ENCODE results near the gene GSTT2B.
"Not testable (repeated sequence)": the region's sequence is repeated elsewhere in the genome, so short reads cannot be mapped to it uniquely, and the experiment has no call there.

Gene GSTT2B

DNA sequence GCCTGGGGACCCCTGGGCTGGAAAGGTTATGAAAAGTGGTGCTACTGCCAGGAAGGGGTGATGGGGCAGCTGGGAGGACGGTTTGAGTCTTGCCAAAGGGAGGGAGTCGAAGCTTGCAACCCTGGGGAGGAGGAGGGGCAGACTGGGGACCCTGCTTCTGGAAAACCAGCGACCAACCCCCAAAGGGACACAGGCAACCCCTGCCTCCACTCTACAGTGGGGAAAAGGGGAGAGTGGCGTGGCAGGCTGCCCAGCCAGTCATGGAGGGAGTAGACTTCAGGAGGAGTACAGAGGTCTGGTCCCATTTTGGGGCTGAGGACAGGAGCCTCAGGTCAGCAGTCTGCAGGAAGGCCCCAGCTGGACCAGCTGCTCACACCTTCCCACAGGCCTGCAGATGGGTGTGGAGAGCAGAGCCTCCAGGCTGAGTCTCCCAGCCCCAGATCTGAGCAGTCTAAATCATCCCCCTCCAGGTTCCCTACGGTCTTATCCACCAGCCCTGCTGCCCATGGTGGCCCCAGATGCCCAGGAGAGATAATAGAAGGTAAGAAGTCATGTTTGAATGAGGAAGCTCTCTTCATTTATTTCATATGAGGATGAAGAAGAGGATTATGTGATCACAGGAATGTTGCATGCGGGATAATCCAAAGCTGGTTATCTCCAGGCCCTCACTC, 10.0 kb upstream of the GSTT2B start:
- peaks cover 20% of the 10 kb centered on the region for H3K36me3 Mint-ChIP-seq (ENCODE audit: low read depth)
- peaks cover 24% of the 10 kb centered on the region for H3K4me1 Mint-ChIP-seq (ENCODE audit: low read depth)
- H3K27me3 Mint-ChIP-seq (ENCODE audit: low read depth): no peaks in the 10 kb centered on the region
- H3K9me3 Mint-ChIP-seq: no peaks in the 10 kb centered on the region
- no peak overlapping the region for H3K27ac Mint-ChIP-seq
- H3K4me3 Mint-ChIP-seq: peak overlapping the region; percentile 37

DNA sequence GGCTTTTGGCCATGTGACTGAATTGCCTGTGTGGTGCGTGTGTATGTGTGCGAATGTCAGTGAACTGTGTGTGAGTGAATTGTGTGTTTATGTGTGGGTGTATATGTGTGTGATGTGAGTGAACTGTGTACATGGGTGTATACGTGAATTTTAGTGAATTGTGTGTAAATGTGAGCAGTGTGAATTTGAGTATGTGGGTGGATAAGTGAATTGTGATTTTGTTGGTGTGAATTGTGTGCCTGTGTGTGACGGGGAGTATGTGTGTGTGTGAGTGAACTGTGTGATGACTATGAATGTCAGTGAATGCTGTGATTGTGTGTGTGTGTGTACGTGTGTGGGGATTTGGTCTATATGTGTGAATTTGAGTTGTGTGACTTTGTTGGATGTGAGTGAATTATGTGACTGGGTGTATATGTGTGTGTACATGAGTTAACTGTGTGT, 9.2 kb upstream of the GSTT2B start:
- Mint-ChIP-seq H3K27ac (no peak overlapping the region), H3K4me1 (ENCODE audit: low read depth) (peaks cover 24% of the 10 kb centered on the region), H3K4me3 (peak overlapping the region; percentile 19), H3K36me3 (ENCODE audit: low read depth) (peaks cover 20% of the 10 kb centered on the region), H3K9me3 (no peaks in the 10 kb centered on the region), H3K27me3 (ENCODE audit: low read depth) (no peaks in the 10 kb centered on the region)

DNA sequence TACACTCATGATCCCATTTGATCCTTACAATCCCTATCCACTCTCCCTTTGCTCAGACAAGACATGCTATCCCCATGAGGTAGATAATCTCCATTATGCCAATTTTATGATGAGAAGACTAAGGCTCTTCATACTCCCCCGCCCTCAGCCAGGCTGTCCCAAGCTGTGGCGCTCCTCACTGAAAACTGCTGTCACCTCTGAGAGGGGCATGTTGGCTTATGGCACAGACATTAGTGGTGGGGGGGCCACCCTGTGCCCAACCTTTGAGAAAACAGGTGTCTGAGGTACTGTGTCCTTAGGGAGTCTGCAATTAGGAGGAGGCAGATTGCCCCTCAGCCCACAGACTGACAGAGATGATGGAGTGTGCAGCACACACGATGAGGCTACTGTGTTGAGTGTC, 8.1 kb upstream of the GSTT2B start:
- H3K27ac Mint-ChIP-seq: no peak overlapping the region
- H3K36me3 Mint-ChIP-seq (ENCODE audit: low read depth): peaks cover 20% of the 10 kb centered on the region
- H3K9me3 Mint-ChIP-seq: no peaks in the 10 kb centered on the region
- no peaks in the 10 kb centered on the region for H3K27me3 Mint-ChIP-seq (ENCODE audit: low read depth)
- peaks cover 24% of the 10 kb centered on the region for H3K4me1 Mint-ChIP-seq (ENCODE audit: low read depth)
- H3K4me3 Mint-ChIP-seq: peak overlapping the region; percentile 54

DNA sequence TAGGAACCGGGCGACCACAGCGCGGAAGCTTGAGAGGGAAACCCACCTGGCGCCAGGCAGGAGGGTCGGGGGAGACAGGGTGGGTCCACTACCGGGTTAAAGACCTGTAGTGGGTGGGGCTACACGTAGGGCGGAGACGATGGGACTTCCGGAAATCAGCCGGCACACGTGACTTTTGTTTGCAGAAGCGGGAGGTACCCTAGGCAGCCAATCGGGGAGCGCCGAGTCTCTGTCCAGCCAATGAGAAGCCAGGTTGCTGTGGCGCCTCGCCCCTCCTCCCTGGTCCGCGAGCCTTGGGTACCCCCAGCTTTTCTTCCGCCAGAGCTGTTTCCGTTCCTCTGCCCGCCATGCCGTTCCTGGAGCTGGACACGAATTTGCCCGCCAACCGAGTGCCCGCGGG, 5.6 kb upstream of the GSTT2B start, which contains the start of gene DDTL:
TSS of gene DDTL (plus strand) at position 321 of the 400 bp plus-strand sequence. CDS start at position 348, 27 bp downstream.
- H3K27ac Mint-ChIP-seq; H3K9me3 Mint-ChIP-seq; H3K4me3 Mint-ChIP-seq; H3K27me3 Mint-ChIP-seq (ENCODE audit: low read depth): not testable (repeated sequence)
- Mint-ChIP-seq H3K4me1 (ENCODE audit: low read depth) (peaks cover 21% of the 10 kb centered on the region), H3K36me3 (ENCODE audit: low read depth) (peaks cover 16% of the 10 kb centered on the region)

DNA sequence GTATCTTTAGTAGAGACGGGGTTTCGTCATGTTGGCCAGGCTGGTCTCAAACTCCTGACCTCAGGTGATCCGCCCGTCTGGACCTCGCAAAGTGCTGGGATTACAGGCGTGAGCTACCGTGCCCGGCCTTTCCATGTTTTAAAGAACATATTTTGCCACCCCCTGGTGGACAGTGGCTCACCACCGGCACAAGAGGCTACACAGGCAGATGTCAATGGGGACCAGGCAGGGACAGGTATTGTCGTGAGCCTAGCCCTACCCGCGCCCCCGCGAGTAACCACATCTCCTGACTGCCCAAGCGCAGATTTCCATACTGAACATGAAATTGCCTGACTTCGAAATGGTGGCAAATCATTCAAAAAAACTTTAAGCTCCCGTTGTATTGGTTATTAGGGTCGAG, 5.1 kb upstream of the GSTT2B start:
- not testable (repeated sequence) for H3K9me3 Mint-ChIP-seq; H3K4me3 Mint-ChIP-seq; H3K27me3 Mint-ChIP-seq (ENCODE audit: low read depth); H3K27ac Mint-ChIP-seq
- H3K4me1 Mint-ChIP-seq (ENCODE audit: low read depth): peaks cover 18% of the 10 kb centered on the region
- H3K36me3 Mint-ChIP-seq (ENCODE audit: low read depth): peaks cover 12% of the 10 kb centered on the region

DNA sequence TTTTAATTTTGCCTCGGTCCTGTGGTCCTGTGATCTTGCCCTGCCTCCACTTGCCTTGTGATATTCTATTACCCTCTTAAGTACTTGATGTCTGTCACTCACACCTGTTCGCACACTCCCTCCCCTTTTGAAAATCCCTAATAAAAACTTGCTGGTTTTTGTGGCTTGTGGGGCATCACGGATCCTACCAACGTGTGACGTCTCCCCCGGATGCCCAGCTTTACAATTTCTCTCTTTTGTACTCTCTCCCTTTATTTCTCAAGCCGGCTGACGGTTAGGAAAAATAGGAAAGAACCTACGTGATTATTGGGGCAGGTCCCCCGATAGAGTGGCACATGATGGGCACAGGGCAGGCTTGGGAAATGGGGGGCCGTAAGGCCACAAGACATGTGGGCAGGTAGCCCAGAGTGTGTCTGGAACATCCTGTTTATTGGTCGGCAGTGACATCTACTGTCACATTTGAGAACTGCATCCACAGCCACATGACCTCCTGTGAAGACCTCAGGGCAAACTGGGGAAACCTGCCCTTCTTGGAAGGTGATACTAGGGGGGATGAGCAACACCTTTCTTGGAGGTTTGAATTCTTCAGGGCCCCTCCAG, 4.6 kb downstream of the GSTT2B start:
- H3K9me3 Mint-ChIP-seq; H3K36me3 Mint-ChIP-seq (ENCODE audit: low read depth); H3K27me3 Mint-ChIP-seq (ENCODE audit: low read depth); H3K4me1 Mint-ChIP-seq (ENCODE audit: low read depth); H3K4me3 Mint-ChIP-seq; H3K27ac Mint-ChIP-seq: not testable (repeated sequence)

DNA sequence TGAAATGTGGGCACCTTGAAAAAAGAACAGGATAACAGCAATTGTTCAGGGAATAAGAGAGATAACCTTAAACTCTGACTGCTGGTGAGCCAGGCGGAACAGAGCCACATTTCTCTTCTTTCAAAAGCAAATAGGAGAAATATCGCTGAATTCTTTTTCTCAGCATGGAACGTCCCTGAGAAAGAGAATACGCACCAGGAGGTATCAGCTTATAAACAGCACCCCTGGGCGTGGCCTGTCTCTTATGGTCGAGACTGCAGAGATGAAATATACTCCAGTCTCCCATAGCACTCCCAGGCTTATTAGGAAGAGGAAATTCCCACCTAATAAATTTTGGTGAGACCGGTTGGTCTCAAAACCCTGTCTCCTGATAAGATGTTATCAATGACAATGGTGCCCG, 5.1 kb downstream of the GSTT2B start:
- H3K4me3 Mint-ChIP-seq; H3K9me3 Mint-ChIP-seq; H3K27ac Mint-ChIP-seq; H3K27me3 Mint-ChIP-seq (ENCODE audit: low read depth); H3K36me3 Mint-ChIP-seq (ENCODE audit: low read depth); H3K4me1 Mint-ChIP-seq (ENCODE audit: low read depth): not testable (repeated sequence)

DNA sequence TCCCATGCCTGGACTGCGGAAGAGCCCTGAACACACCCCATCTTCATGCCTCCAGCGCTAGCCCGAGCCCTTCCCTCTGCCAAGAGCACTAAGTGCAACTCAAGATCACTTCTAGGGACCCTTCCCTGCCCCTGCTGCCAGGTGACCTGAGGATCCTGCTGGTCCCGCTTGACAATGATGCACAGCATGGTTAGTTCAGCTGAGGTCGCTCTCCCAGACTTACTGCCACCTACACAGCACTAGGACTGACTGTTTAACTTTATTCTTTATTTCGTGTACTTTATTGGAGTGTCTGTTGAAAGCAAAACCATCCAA, 6.0 kb downstream of the GSTT2B start:
- not testable (repeated sequence) for H3K4me1 Mint-ChIP-seq (ENCODE audit: low read depth); H3K9me3 Mint-ChIP-seq; H3K4me3 Mint-ChIP-seq; H3K27me3 Mint-ChIP-seq (ENCODE audit: low read depth); H3K27ac Mint-ChIP-seq; H3K36me3 Mint-ChIP-seq (ENCODE audit: low read depth)

DNA sequence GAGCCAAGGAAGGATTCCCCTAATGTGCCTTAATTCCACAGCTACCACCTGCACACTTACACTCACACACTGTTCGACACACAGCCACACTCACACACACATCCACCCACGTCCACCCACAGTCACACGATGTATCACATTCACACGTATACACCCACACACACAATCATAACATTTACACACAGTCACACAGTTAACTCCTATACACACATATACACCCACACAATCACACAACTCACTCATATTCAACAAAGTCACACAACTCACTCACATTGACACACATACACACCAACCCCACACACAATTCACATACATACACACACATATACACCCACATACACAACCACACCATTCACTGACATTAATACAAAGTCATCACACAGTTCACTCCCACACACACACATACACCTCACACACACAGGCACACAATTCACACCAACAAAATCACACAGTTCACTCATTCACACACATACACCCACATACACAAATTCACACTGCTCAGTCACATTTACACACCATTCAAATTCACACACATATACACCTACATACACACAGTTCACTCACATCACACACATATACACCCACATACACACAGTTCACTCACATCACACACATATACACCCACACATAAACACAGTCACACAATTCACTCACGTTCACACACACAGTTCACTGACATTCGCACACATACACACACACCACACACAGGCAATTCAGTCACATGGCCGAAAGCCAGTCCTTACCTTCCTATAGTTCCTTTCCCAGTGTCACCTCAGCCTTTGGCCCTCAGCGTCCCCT, 6.6 kb downstream of the GSTT2B start:
- H3K9me3 Mint-ChIP-seq; H3K4me3 Mint-ChIP-seq; H3K27me3 Mint-ChIP-seq (ENCODE audit: low read depth); H3K4me1 Mint-ChIP-seq (ENCODE audit: low read depth); H3K36me3 Mint-ChIP-seq (ENCODE audit: low read depth); H3K27ac Mint-ChIP-seq: not testable (repeated sequence)

DNA sequence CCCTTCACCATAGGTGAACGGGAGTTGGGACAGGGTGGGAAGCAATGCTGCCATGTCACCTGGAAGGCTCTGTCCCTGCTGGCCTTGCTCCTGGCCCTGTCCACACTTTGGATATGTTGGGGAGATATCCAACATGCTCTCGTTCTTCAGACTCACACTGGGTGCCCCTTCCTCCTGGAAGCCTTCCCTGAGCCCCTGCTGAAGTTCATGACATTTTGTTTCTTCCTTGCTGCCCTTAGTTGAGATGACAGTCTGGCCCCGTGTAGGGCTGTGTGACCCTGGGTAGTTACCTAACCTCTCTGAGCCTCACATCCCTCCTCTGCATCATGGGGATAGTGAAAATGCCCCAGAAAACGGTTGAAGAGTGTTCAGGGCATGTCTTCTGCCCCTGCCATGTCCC, 7.5 kb downstream of the GSTT2B start:
- not testable (repeated sequence) for H3K36me3 Mint-ChIP-seq (ENCODE audit: low read depth); H3K27me3 Mint-ChIP-seq (ENCODE audit: low read depth); H3K27ac Mint-ChIP-seq; H3K4me1 Mint-ChIP-seq (ENCODE audit: low read depth); H3K4me3 Mint-ChIP-seq; H3K9me3 Mint-ChIP-seq

DNA sequence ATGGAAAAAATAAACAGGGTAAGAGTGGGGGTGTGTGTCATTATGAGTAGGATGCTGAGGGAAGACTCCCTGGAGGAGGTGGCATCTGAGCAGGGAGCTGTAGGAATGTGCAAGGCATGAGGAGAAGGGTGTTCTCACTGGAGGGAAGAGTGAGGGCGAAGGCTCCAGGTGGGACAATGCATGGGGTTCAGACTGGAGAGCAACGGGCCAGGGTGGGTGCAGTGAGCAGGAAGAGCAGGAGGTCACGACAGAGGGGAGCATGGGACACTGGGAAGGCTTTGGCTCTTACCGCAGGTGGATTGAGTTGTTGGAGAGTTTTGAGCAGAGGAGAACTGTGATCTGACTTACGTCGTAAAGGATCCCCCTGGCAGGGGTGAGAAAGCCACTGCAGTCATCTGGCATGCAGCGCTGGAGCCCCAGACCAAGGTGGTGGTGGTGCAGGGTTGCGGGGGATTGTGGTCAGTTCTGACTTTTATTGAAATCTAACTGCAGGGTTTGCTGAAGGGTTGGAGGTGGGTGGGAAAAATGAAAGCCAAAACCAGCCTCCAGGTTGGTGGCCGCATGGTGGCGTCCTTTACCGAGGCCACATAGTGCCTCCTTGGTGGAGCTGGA, 8.1 kb downstream of the GSTT2B start:
- not testable (repeated sequence) for H3K36me3 Mint-ChIP-seq (ENCODE audit: low read depth); H3K4me3 Mint-ChIP-seq; H3K27me3 Mint-ChIP-seq (ENCODE audit: low read depth); H3K4me1 Mint-ChIP-seq (ENCODE audit: low read depth); H3K9me3 Mint-ChIP-seq
- H3K27ac Mint-ChIP-seq: peak overlapping the region; percentile 58

DNA sequence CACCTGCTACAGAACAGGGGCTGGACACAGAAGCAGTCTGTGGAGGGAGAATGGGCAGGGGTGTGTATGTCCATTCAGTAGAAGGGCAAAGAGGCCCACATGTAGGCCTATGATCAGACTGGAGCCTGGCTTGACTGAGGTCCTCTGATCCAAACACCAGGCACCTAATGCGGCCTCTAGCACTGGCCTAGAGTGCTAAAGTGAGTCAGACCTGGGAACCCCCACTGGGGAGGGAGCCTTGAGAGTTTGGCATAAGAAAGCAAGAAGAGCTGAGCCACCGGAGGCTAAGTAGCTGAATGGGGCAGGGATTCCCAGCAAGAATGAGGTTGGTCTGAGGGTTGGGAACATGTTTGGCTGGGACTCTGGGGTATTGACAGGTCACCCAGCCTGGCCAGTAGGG, 9.6 kb downstream of the GSTT2B start:
- H3K4me3 Mint-ChIP-seq; H3K27ac Mint-ChIP-seq; H3K4me1 Mint-ChIP-seq (ENCODE audit: low read depth); H3K36me3 Mint-ChIP-seq (ENCODE audit: low read depth); H3K9me3 Mint-ChIP-seq; H3K27me3 Mint-ChIP-seq (ENCODE audit: low read depth): not testable (repeated sequence)

DNA sequence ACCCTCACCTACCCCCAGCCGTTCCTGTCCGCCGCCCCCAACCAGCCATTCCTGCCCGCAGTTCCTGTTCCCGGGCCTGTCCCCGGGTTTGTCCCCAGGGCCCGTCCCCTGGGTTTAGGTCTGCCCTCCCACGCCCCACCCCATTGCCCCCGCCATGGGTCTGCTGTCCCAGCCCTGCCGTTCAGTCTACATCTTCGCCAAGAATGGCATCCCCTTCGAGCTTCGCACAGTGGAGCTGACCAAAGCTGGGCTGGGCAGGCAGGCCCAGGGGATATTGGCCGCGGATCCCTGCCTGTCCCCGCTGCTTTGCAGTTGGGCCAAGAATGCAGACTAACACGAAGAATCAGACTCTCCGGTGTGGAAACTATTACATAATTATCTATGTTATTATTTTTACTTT, 11.2 kb downstream of the GSTT2B start:
- not testable (repeated sequence) for H3K9me3 Mint-ChIP-seq; H3K4me1 Mint-ChIP-seq (ENCODE audit: low read depth); H3K27ac Mint-ChIP-seq; H3K27me3 Mint-ChIP-seq (ENCODE audit: low read depth); H3K4me3 Mint-ChIP-seq; H3K36me3 Mint-ChIP-seq (ENCODE audit: low read depth)

DNA sequence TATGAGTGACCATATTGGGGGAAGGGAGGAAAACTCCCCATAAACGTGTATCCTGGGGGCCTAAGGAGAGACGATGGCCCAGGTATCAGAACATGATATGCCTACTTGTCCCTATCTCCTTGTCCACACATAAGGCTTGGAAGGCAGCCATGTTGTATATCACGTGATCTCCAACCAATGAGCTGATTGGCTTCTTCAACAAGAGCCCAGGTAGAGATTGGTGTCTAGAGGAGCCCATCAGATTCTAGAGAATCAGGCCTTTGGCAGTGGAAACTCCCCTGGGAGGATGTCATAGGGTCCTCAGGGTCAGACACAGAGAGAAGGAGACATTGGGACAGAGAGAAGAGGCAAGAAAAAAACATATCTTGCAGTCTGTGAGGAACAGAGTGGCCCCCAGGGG, 13.6 kb downstream of the GSTT2B start:
- not testable (repeated sequence) for H3K4me3 Mint-ChIP-seq; H3K36me3 Mint-ChIP-seq (ENCODE audit: low read depth); H3K4me1 Mint-ChIP-seq (ENCODE audit: low read depth); H3K27ac Mint-ChIP-seq; H3K9me3 Mint-ChIP-seq
- peaks cover 12% of the 10 kb centered on the region for H3K27me3 Mint-ChIP-seq (ENCODE audit: low read depth)

DNA sequence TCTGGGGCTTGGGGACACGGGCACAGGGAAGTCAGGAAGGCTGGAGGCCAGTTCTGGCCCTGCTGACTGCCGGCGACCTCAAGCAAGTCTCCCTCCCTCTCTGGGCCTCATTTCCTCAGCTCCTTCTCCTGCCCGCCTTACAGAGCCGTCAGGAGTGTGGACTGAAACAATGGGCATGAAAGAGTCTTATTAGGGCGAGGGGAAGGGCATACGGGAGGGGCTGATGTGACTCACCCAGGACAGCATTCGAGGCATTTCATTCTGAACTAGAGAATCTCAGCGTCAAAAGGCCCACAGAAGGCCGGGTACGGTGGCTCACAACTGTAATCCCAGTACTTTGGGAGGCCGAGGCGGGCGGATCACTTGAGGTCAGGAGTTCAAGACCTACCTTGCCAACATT, 20.8 kb downstream of the GSTT2B start:
- H3K4me3 Mint-ChIP-seq; H3K4me1 Mint-ChIP-seq (ENCODE audit: low read depth); H3K36me3 Mint-ChIP-seq (ENCODE audit: low read depth); H3K27ac Mint-ChIP-seq; H3K9me3 Mint-ChIP-seq: not testable (repeated sequence)
- H3K27me3 Mint-ChIP-seq (ENCODE audit: low read depth): peaks cover 19% of the 10 kb centered on the region
